VCaP (cell line): ENCODE data around the gene ETS1.

Experiments
- H3K27ac ChIP-seq: fragments of 450-650 bp; 2 replicates; pipeline ENCODE4 v1.5.1; 2017
- TF ChIP-seq, protein P1 (sequence below): fragments of 450-650 bp; conservative IDR thresholded peaks from 2 replicates; pipeline ENCODE4 v1.5.1; 2017; ENCODE audit warnings: mild to moderate bottlenecking, moderate library complexity

ETS1 gene

DNA sequence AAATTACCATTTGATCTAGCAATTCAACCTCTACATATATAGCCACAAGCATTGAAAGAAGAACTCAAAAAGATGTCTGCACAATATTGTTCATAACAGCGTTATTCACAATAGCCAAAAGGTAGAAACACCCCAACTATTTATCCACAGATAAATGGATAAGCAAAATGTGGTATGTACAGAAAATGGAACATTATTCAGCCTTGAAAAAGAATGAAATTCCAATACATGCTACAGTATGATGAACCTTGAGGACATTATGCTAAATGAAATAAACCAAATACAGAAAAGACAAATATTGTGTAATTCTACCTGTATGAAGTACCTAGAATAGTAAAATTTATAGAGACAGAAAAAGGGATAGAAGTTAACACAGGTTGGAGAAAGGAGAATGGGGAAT, 2.6 kb upstream of the ETS1 start:
- no peak overlapping the region for H3K27ac ChIP-seq
- TF ChIP-seq, protein P1, sequence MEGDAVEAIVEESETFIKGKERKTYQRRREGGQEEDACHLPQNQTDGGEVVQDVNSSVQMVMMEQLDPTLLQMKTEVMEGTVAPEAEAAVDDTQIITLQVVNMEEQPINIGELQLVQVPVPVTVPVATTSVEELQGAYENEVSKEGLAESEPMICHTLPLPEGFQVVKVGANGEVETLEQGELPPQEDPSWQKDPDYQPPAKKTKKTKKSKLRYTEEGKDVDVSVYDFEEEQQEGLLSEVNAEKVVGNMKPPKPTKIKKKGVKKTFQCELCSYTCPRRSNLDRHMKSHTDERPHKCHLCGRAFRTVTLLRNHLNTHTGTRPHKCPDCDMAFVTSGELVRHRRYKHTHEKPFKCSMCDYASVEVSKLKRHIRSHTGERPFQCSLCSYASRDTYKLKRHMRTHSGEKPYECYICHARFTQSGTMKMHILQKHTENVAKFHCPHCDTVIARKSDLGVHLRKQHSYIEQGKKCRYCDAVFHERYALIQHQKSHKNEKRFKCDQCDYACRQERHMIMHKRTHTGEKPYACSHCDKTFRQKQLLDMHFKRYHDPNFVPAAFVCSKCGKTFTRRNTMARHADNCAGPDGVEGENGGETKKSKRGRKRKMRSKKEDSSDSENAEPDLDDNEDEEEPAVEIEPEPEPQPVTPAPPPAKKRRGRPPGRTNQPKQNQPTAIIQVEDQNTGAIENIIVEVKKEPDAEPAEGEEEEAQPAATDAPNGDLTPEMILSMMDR: no peak

DNA sequence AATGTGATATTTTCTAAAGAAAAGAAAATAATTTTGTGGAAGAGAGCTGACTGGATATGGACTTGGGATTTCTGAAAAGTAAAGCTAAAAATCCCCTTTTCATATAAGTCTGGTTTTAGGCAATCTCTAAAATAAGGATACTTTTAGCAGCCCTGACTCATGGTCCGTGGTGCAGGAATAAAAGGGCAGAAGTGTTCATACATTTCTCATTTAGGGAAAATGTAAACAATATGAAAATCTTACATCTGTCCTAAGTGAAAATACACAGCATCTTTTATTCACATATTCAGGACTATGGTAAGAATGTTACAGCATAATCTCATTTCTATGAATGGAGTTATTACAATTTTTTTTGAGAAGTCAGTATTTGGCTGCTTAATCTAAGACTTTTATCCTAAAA, 735 bp upstream of the ETS1 start:
- no peak overlapping the region for H3K27ac ChIP-seq
- TF ChIP-seq, protein P1: no peak

DNA sequence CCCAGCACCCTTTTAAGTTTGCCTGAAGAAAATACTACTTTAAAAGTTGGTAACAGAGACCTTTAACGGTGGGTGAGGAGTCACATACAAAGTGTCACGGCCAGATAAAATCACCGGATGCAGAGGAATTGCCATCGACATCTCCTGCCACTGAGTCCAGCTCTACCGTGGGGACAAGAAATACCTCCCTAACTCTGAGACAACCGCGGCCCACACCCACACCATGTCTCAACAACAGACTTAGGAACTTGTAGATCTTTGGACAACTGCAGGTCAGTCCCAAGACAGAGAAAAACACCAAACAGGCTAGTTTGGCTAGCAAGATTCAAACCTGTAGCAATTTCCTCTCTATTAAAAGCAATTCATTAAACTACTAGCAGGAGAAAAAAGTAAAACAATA, 669 bp downstream of the ETS1 start:
- TF ChIP-seq, protein P1: no peak
- no peak overlapping the region for H3K27ac ChIP-seq

DNA sequence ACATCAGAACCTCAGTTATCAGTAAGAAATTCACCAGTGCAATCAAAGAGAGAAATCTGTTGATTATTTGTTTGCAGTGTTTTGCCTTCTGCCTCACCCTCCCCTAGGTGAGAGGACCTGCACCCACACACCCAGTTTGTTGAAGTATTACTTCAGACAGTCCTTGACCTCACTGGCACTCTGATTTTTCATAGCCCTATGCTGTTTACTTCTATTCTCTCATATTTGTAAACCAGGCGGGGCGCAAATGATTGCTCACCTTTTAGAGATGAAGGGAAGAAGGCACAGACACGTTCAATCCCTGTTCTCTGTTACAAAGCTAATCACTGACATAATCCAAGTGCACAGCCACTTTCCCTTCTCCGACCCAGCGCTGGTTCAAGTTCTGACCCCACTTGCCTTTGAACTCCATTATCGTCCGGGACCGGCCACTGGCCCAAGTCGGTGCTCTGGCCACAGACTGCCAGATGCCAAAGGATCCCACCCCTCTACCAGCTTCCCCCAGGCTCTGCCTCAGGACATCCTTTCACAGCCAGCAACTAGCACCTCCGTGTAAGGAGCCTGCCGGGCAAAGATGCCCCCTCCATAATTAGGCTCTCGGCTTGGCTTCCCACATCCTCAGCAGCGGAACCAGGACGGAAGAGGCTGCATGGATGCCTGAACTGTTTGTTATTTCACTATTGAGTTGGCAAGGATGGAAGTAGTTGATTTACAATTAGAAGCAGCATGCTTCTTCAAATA, 1.7 kb downstream of the ETS1 start:
- no peak overlapping the region for H3K27ac ChIP-seq

DNA sequence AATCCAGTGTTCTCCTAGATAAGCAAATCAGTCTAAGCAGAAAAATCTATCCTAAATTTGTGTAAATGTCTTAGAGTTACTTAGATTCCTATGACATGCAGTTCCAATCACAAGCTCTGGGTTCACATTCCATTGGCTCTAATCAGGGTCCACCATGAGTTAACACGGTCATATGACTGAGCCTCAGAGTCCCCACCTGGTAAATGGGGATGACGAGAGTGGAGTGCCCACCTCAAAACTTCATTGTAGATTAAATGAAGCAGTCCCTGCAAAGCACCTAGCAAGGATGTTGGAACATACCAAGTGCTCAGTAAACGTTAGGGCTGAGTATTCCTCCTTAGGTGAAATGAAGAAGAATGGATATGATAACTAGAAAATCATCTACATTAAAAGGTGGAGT, 3.1 kb downstream of the ETS1 start:
- TF ChIP-seq, protein P1: no peak

More for the DNA sequence above, 1.7 kb downstream of the ETS1 start:
- TF ChIP-seq, protein P1: no peak

DNA sequence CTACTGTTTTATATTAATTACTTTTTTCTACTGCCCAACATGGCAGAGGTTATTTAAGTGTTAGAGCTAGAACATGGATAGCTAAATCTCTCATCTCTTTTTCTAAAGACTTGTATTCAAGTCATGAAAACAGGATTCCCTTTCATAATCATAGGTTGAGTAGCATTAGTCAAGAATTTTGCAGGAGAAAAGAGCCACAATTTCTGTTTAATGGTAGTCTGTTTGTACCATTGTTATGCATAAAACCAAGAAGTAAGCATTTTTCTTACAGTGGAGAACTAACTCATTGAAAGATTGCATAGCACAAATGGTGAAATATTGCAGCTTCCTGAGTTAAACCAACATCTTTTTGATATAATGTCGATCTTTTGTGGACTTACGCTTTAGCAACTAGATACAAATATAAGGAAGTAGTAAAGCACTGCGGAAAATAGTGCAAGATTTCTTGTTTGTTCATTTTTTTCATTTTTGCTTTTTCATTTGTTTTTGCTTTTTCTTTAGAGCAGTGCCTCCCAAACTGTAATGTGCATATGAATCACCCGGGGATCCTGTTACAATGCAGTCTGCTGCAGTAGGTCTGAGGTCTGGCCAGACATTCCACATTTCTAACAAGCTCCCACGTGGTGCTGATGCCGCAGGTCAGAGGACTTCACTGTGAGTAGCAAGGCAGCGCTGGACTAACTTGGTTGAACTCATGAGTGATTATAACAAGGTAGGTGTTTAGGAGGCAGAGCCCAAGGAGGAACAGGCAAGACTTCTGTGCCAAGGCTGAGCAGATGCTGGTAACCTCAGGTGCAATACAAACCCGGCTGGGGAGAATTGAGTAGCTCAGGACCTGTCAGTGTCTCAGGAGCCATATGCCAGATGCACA, 4.6 kb downstream of the ETS1 start:
- TF ChIP-seq, protein P1: no peak
- H3K27ac ChIP-seq: no peak overlapping the region

More for the DNA sequence above, 3.1 kb downstream of the ETS1 start:
- H3K27ac ChIP-seq: no peak overlapping the region

DNA sequence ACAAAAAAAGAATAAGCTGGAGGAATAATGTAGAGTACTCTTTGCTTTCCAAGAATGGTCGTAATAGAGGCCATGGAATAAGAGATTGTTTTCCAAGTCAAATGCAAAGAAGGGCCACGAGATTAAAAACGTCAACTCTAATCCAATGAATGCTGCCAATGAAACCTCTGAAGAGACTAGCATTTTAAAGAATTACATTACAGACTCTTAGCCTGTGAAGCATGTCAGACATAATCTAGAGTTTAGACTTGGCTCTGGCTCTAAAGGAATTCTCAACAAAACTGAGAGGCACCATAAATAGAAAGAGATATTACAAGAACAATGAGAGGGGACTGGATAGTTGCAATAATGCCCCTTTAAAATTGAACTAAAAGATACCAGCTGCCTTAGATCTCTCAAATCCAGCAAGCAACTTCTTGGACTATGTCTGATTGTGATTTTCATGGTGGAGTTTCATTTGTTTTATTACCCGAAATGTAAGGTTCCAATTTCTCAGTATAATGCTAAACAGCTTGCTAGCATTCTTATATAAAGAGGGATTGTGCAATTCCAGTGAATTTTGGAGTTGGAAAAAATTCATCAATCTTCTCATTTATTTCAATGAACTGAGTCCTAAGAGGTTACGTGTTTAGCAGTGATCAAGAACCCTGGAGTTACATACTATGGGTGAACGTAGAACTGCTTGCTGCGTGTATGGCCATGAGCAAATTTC, 5.6 kb downstream of the ETS1 start:
- no peak overlapping the region for H3K27ac ChIP-seq
- TF ChIP-seq, protein P1: no peak
